ENCODE data around the gene METTL24. TPM values are rescaled to one million over a fixed set of nuclear protein-coding genes. Genes with fewer than 3 reads are reported as not detected.

The METTL24 gene
- total RNA-seq, 2 donors from 2014 or later: 0.96 to 3.0 TPM

DNA sequence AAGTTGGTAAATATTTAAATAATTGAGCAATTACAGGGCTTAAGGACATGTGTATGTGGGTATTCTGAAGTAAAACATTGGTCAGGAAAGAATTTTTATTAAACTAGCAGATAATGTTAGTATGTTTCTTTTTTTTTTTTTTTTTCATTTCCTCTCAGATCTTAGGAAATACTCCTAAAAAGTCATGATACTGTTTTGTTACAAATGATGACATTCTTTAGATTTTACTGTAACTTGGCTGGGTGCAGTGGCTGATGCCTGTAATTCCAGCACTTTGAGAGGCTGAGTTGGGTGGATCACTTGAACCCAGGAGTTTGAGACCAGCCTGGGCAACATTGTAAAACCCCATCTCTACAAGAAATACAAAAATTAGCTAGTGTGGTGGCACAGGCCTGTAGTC, 136.4 kb downstream of the METTL24 start:
- no peak overlapping the region for H3K4me3 ChIP-seq
- H3K4me1 ChIP-seq (replicated peaks): no peaks in the 10 kb centered on the region
- intact Hi-C loops (cut with DNase I): no loop called here
- H3K27ac ChIP-seq: no peak overlapping the region
- H3K36me3 ChIP-seq: peaks cover 0 to 5% of the 10 kb centered on the region in 2 donors
- no peaks in the 10 kb centered on the region for H3K27me3 ChIP-seq (replicated peaks; ENCODE audit: insufficient read depth)
- no peaks in the 10 kb centered on the region for H3K9me3 ChIP-seq
- DNase-seq (ENCODE audit: low spot score): no peak
- TF ChIP-seq POLR2A (IDR thresholded peaks at IDR 0.05) (no peak), POLR2AphosphoS5 (IDR thresholded peaks at IDR 0.05) (no peak)
- TF ChIP-seq, protein P1, sequence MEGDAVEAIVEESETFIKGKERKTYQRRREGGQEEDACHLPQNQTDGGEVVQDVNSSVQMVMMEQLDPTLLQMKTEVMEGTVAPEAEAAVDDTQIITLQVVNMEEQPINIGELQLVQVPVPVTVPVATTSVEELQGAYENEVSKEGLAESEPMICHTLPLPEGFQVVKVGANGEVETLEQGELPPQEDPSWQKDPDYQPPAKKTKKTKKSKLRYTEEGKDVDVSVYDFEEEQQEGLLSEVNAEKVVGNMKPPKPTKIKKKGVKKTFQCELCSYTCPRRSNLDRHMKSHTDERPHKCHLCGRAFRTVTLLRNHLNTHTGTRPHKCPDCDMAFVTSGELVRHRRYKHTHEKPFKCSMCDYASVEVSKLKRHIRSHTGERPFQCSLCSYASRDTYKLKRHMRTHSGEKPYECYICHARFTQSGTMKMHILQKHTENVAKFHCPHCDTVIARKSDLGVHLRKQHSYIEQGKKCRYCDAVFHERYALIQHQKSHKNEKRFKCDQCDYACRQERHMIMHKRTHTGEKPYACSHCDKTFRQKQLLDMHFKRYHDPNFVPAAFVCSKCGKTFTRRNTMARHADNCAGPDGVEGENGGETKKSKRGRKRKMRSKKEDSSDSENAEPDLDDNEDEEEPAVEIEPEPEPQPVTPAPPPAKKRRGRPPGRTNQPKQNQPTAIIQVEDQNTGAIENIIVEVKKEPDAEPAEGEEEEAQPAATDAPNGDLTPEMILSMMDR (IDR thresholded peaks at IDR 0.05): no peak

DNA sequence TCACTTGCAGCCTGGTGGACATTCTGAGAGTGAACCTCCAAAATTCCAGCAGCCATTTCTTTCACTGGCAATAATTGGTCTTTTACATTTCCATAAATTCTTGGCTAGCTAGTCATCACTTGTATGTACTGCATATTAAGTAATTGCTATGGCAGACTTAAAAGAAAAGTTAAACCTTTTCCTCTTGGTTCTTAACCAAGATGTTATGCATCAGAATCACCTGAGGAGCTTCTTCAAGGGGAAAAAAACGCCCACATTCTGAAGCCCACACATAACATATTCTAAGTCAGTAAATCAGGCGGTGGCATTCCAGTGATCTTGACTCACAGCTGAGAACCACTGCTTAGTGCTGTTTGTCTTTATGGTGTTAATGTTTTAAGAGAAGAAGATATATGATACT, 140.9 kb downstream of the METTL24 start:
- H3K36me3 ChIP-seq: peaks cover 0 to 11% of the 10 kb centered on the region in 2 donors
- intact Hi-C loops (cut with DNase I): no loop called here

DNA sequence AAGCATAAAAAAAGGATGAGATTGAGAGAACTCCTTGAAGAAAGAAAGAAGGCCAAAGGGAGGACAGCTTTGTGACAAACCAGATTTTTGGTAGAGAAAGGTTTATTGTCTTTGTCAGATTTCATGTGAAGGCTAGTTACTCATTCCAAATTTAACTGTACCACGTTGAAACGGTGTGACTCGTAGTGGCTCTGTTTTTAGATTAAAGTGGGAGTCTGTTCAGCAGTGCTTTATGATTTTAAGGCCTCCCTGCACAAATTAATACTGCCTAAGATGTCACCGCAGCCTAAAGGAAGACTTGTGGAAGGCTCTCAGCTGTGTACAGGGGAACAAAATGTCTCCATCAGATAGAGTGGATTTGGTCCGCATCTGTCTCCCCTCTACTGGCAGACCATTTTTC, 142.0 kb downstream of the METTL24 start:
- DNase-seq (ENCODE audit: low spot score): no peak
- Histone ChIP-seq H3K27me3 (replicated peaks; ENCODE audit: insufficient read depth) (no peaks in the 10 kb centered on the region), H3K4me3 (no peak overlapping the region), H3K9me3 (no peaks in the 10 kb centered on the region), H3K4me1 (replicated peaks) (no peaks in the 10 kb centered on the region), H3K27ac (no peak overlapping the region), H3K36me3 (peaks cover 0 to 16% of the 10 kb centered on the region in 2 donors)
- intact Hi-C loops (cut with DNase I): no loop called here
- TF ChIP-seq POLR2A (IDR thresholded peaks at IDR 0.05) (no peak), POLR2AphosphoS5 (IDR thresholded peaks at IDR 0.05) (no peak)
- TF ChIP-seq, protein P1 (IDR thresholded peaks at IDR 0.05): no peak
- WGBS: 83% methylated on average over 5 of the region's 5 CpGs

More for the DNA sequence above, 140.9 kb downstream of the METTL24 start:
- Histone ChIP-seq H3K27ac (no peak overlapping the region), H3K9me3 (no peaks in the 10 kb centered on the region), H3K4me3 (no peak overlapping the region), H3K27me3 (replicated peaks; ENCODE audit: insufficient read depth) (no peaks in the 10 kb centered on the region), H3K4me1 (replicated peaks) (no peaks in the 10 kb centered on the region)
- no peak for DNase-seq (ENCODE audit: low spot score)
- 83% methylated on average over 2 of the region's 2 CpGs for WGBS
- TF ChIP-seq, protein P1 (IDR thresholded peaks at IDR 0.05): no peak
- TF ChIP-seq POLR2A (IDR thresholded peaks at IDR 0.05) (no peak), POLR2AphosphoS5 (IDR thresholded peaks at IDR 0.05) (no peak)

DNA sequence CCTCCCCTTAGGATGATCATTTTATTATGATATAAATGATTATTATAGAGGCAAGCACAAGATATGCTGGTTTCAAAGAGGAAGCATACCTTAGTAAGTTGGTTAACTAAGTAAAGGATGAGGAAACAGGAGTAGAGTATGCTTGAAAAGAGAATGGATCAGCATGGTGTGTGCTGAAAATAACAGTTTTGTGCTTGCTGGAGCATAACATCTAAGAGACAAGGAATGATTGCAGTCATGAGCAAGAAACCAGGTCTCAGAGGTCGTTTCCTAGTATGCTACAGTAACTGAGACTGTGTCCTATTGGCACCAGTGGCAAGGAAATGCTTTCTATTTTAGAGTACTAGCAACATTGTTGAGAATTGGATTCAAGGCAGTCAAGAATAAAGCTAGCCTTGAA, 143.8 kb downstream of the METTL24 start:
- 52% methylated on average over 1 of the region's 1 CpG for WGBS
- no peaks in the 10 kb centered on the region for H3K27me3 ChIP-seq (replicated peaks; ENCODE audit: insufficient read depth)
- TF ChIP-seq, protein P1 (IDR thresholded peaks at IDR 0.05): no peak
- TF ChIP-seq POLR2A (IDR thresholded peaks at IDR 0.05) (no peak), POLR2AphosphoS5 (IDR thresholded peaks at IDR 0.05) (no peak)
- H3K4me1 ChIP-seq (replicated peaks): no peaks in the 10 kb centered on the region
- no peak overlapping the region for H3K27ac ChIP-seq
- intact Hi-C loops (cut with DNase I): no loop called here
- H3K4me3 ChIP-seq: no peak overlapping the region
- DNase-seq (ENCODE audit: low spot score): no peak
- no peaks in the 10 kb centered on the region for H3K9me3 ChIP-seq
- H3K36me3 ChIP-seq: peaks cover 0 to 16% of the 10 kb centered on the region in 2 donors

DNA sequence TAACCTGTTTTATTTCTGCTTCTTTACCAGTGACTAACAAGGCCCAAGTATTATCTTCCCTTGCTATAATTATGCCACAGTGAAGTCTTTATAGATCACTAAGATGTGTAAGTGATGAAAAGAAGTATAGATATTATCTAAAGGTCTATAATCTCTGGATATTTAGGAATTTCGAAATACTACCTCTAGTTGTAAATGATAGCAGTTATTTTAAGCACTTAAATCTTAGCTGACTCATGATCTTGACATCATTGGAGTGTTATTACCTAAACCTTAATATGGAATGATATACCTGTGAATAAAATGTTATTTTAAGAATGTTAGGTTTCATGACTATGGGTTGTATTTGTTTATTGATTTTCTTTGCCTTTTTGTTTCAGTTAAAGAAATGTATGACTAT, 146.4 kb downstream of the METTL24 start:
- Histone ChIP-seq H3K27ac (no peak overlapping the region), H3K4me3 (no peak overlapping the region), H3K9me3 (no peaks in the 10 kb centered on the region), H3K4me1 (replicated peaks) (no peaks in the 10 kb centered on the region), H3K27me3 (replicated peaks; ENCODE audit: insufficient read depth) (no peaks in the 10 kb centered on the region), H3K36me3 (peaks cover 0 to 11% of the 10 kb centered on the region in 2 donors)
- intact Hi-C loops (cut with DNase I): no loop called here
- 71% methylated on average over 1 of the region's 1 CpG for WGBS
- TF ChIP-seq POLR2A (IDR thresholded peaks at IDR 0.05) (no peak), POLR2AphosphoS5 (IDR thresholded peaks at IDR 0.05) (no peak)
- TF ChIP-seq, protein P1 (IDR thresholded peaks at IDR 0.05): no peak
- DNase-seq (ENCODE audit: low spot score): no peak

Data from prostate gland (tissue), 2 donors.